ENCODE data around the gene ENPEP.

GRCh38 chr4:110520886-110521285 is 44.9 kb downstream of the ENPEP start:
- no peak for TF ChIP-seq HMGXB4 (CRISPR knock-in tag; IDR thresholded peaks at IDR 0.05)
- no peak for TF ChIP-seq ZNF671 (CRISPR knock-in tag; IDR thresholded peaks at IDR 0.05)
- TF ChIP-seq CBFB (CRISPR knock-in tag; IDR thresholded peaks at IDR 0.05; ENCODE audit: low read depth): no peak
- no peak for TF ChIP-seq ELF4 (CRISPR knock-in tag; IDR thresholded peaks at IDR 0.05; ENCODE audit: low read depth)
- no peak for TF ChIP-seq CTCF (IDR thresholded peaks at IDR 0.05)
- TF ChIP-seq FOXK1 (CRISPR knock-in tag; IDR thresholded peaks at IDR 0.05): no peak
- TF ChIP-seq IRF1 (CRISPR knock-in tag; IDR thresholded peaks at IDR 0.05): no peak
- no peak for TF ChIP-seq PREB (CRISPR knock-in tag; IDR thresholded peaks at IDR 0.05; ENCODE audit: borderline replicate concordance)
- no peak for TF ChIP-seq NR1H2 (CRISPR knock-in tag; IDR thresholded peaks at IDR 0.05)
- TF ChIP-seq EMX1 (CRISPR knock-in tag; IDR thresholded peaks at IDR 0.05): no peak
- TF ChIP-seq MAX (CRISPR knock-in tag; IDR thresholded peaks at IDR 0.05): no peak
- TF ChIP-seq FOXJ3 (CRISPR knock-in tag; IDR thresholded peaks at IDR 0.05; ENCODE audit: borderline replicate concordance): no peak
- no peak for TF ChIP-seq ZNF416 (CRISPR knock-in tag; IDR thresholded peaks at IDR 0.05)
- no peak for TF ChIP-seq ATF3 (CRISPR knock-in tag; conservative IDR thresholded peaks at IDR 0.05)

All from WTC11 (cell line).